Measurements from ENCODE around the gene NKAIN2. TPM values are rescaled to one million over a fixed set of nuclear protein-coding genes. Genes with fewer than 3 reads are reported as not detected.
A peak's percentile ranks its signal among the peaks of the same experiment; 100 is the strongest.

Gene NKAIN2
- total RNA-seq, 1 donor from 2014 or later = not detected

GRCh38 chr6:123945386-123945785, 141.7 kb downstream of the NKAIN2 start:
- TF ChIP-seq CTCF (IDR thresholded peaks at IDR 0.05; ENCODE audit: insufficient read depth, low read length, poor library complexity, severe bottlenecking) = no peak
- Histone ChIP-seq H3K36me3 (ENCODE audit: control insufficient read depth, insufficient read depth, low read length) (no peaks in the 10 kb centered on the region), H3K27me3 (ENCODE audit: control insufficient read depth, insufficient read depth, low read length) (no peaks in the 10 kb centered on the region), H3K4me3 (ENCODE audit: low read depth, low read length) (no peak overlapping the region)
- DNase-seq (ENCODE audit: low read depth) = no peak

- Histone ChIP-seq H3K27me3 (ENCODE audit: control insufficient read depth, insufficient read depth, low read length) (no peaks in the 10 kb centered on the region), H3K36me3 (ENCODE audit: control insufficient read depth, insufficient read depth, low read length) (no peaks in the 10 kb centered on the region), H3K4me3 (ENCODE audit: low read depth, low read length) (no peak overlapping the region)
- no peak for TF ChIP-seq CTCF (IDR thresholded peaks at IDR 0.05; ENCODE audit: insufficient read depth, low read length, poor library complexity, severe bottlenecking)
- no peak for DNase-seq (ENCODE audit: low read depth)
Observed at GRCh38 chr6:123953920-123954319, 150.3 kb downstream of the NKAIN2 start.

GRCh38 chr6:123956492-123957139, 153.0 kb downstream of the NKAIN2 start:
- H3K4me3 ChIP-seq (ENCODE audit: low read depth, low read length) = no peak overlapping the region
- H3K36me3 ChIP-seq (ENCODE audit: control insufficient read depth, insufficient read depth, low read length) = no peaks in the 10 kb centered on the region
- no peak for DNase-seq (ENCODE audit: low read depth)
- no peak for TF ChIP-seq CTCF (IDR thresholded peaks at IDR 0.05; ENCODE audit: insufficient read depth, low read length, poor library complexity, severe bottlenecking)
- no peaks in the 10 kb centered on the region for H3K27me3 ChIP-seq (ENCODE audit: control insufficient read depth, insufficient read depth, low read length)

GRCh38 chr6:123962508-123962907, 158.8 kb downstream of the NKAIN2 start:
- Histone ChIP-seq H3K36me3 (ENCODE audit: control insufficient read depth, insufficient read depth, low read length) (no peaks in the 10 kb centered on the region), H3K4me3 (ENCODE audit: low read depth, low read length) (no peak overlapping the region), H3K27me3 (ENCODE audit: control insufficient read depth, insufficient read depth, low read length) (no peaks in the 10 kb centered on the region)
- DNase-seq (ENCODE audit: low read depth) = no peak
- no peak for TF ChIP-seq CTCF (IDR thresholded peaks at IDR 0.05; ENCODE audit: insufficient read depth, low read length, poor library complexity, severe bottlenecking)

GRCh38 chr6:123965894-123966293, 162.2 kb downstream of the NKAIN2 start:
- Histone ChIP-seq H3K4me3 (ENCODE audit: low read depth, low read length) (no peak overlapping the region), H3K36me3 (ENCODE audit: control insufficient read depth, insufficient read depth, low read length) (no peaks in the 10 kb centered on the region), H3K27me3 (ENCODE audit: control insufficient read depth, insufficient read depth, low read length) (no peaks in the 10 kb centered on the region)
- peak; percentile 45 for TF ChIP-seq CTCF (IDR thresholded peaks at IDR 0.05; ENCODE audit: insufficient read depth, low read length, poor library complexity, severe bottlenecking)
- DNase-seq (ENCODE audit: low read depth) = no peak

- H3K27me3 ChIP-seq (ENCODE audit: control insufficient read depth, insufficient read depth, low read length) = no peaks in the 10 kb centered on the region
- H3K36me3 ChIP-seq (ENCODE audit: control insufficient read depth, insufficient read depth, low read length) = no peaks in the 10 kb centered on the region
- H3K4me3 ChIP-seq (ENCODE audit: low read depth, low read length) = no peak overlapping the region
- DNase-seq (ENCODE audit: low read depth) = no peak
- no peak for TF ChIP-seq CTCF (IDR thresholded peaks at IDR 0.05; ENCODE audit: insufficient read depth, low read length, poor library complexity, severe bottlenecking)
Observed at GRCh38 chr6:123966618-123967017, 163.0 kb downstream of the NKAIN2 start.

Data from kidney epithelial cell (primary cell).